ENCODE results near the gene ITGAD.

Gene ITGAD

GRCh38 chr16:31360251-31360650, 32.9 kb upstream of the ITGAD start:
- WGBS (ENCODE audit: extremely low coverage, insufficient coverage, insufficient read length), result no CpG with 5 or more reads among the region's 7 CpGs
- Histone ChIP-seq H3K4me2 (ENCODE audit: low read length) (no peak overlapping the region), H3K23ac (ENCODE audit: low read length) (no peak overlapping the region), H3K79me2 (ENCODE audit: control insufficient read depth, insufficient read depth, low read length, poor library complexity) (no peaks in the 10 kb centered on the region), H3K27ac (ENCODE audit: low read depth, low read length) (no peak overlapping the region), H3K9ac (ENCODE audit: low read length) (no peak overlapping the region), H3K4me1 (ENCODE audit: control insufficient read depth in 1 of 2, insufficient read depth in 2 of 2, low read length in 2 of 2) (no peaks in the 10 kb centered on the region), H3K27me3 (ENCODE audit: insufficient read depth, low read length) (no peaks in the 10 kb centered on the region), H4K8ac (ENCODE audit: low read depth, low read length) (no peak overlapping the region), H2BK5ac (ENCODE audit: low read depth, low read length, poor library complexity) (no peak overlapping the region), H3K4me3 (ENCODE audit: low read depth, low read length) (no peak overlapping the region), H3K14ac (ENCODE audit: low read length) (no peak overlapping the region), H3K79me1 (ENCODE audit: low read length) (no peaks in the 10 kb centered on the region), H3K36me3 (ENCODE audit: control insufficient read depth in 1 of 2, insufficient read depth in 2 of 2, low read length in 2 of 2) (no peaks in the 10 kb centered on the region), H2BK12ac (ENCODE audit: low read length) (no peak overlapping the region), H4K91ac (ENCODE audit: low read depth, low read length) (no peak overlapping the region), H2AFZ (ENCODE audit: insufficient read depth, low read length, poor library complexity) (no peak overlapping the region), H3K18ac (ENCODE audit: low read length) (no peak overlapping the region), H3K4ac (ENCODE audit: low read depth, low read length) (no peak overlapping the region), H2AK5ac (ENCODE audit: low read length) (no peak overlapping the region), H4K12ac (ENCODE audit: low read depth, low read length) (no peak overlapping the region), H2BK120ac (ENCODE audit: insufficient read depth, low read length, poor library complexity) (no peak overlapping the region), H3K9me3 (ENCODE audit: insufficient read depth, low read depth, low read length) (peaks cover 2% of the 10 kb centered on the region)
- DNase-seq, result no peak

- no CpG with 5 or more reads among the region's 28 CpGs for WGBS (ENCODE audit: extremely low coverage, insufficient coverage, insufficient read length)
- H4K8ac ChIP-seq (ENCODE audit: low read depth, low read length), result no peak overlapping the region
- H3K27ac ChIP-seq (ENCODE audit: low read depth, low read length), result no peak overlapping the region
Measured at GRCh38 chr16:31361201-31362110, 31.7 kb upstream of the ITGAD start.

DNA sequence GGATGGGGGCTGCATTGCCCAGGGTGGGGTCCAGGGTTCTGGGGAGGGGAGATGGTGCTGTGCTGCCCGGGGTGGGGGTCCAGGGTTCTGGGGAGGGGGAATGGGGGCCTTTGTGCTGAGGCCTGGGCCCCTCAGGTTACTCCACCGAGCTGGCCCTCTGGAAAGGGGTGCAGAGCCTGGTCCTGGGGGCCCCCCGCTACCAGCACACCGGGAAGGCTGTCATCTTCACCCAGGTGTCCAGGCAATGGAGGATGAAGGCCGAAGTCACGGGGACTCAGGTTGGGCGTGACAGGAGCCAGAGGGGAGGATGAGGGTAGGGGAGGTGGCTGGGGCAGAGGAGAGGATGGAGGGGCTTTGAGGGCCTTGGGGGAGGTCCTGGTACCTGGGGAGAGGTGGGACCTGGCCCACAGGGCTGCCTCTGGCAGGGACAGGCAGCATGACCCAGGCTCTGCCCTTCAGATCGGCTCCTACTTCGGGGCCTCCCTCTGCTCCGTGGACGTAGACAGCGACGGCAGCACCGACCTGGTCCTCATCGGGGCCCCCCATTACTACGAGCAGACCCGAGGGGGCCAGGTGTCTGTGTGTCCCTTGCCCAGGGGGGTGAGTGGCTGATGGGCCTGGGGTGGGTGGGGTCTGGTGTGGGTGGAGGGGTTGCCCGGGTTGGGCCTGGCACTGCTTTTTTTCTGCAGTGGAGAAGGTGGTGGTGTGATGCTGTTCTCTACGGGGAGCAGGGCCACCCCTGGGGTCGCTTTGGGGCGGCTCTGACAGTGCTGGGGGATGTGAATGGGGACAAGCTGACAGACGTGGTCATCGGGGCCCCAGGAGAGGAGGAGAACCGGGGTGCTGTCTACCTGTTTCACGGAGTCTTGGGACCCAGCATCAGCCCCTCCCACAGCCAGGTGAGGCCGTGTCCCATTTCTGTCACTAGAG, 30.4 kb upstream of the ITGAD start:
- Histone ChIP-seq H3K4me1 (ENCODE audit: control insufficient read depth in 1 of 2, insufficient read depth in 2 of 2, low read length in 2 of 2) (no peaks in the 10 kb centered on the region), H3K27ac (ENCODE audit: low read depth, low read length) (no peak overlapping the region), H3K27me3 (ENCODE audit: insufficient read depth, low read length) (no peaks in the 10 kb centered on the region), H3K79me1 (ENCODE audit: low read length) (no peaks in the 10 kb centered on the region), H3K79me2 (ENCODE audit: control insufficient read depth, insufficient read depth, low read length, poor library complexity) (no peaks in the 10 kb centered on the region), H3K18ac (ENCODE audit: low read length) (no peak overlapping the region), H3K36me3 (ENCODE audit: control insufficient read depth in 1 of 2, insufficient read depth in 2 of 2, low read length in 2 of 2) (no peaks in the 10 kb centered on the region), H3K4me3 (ENCODE audit: low read depth, low read length) (no peak overlapping the region), H2AFZ (ENCODE audit: insufficient read depth, low read length, poor library complexity) (no peak overlapping the region), H2BK5ac (ENCODE audit: low read depth, low read length, poor library complexity) (no peak overlapping the region), H3K4ac (ENCODE audit: low read depth, low read length) (no peak overlapping the region), H4K12ac (ENCODE audit: low read depth, low read length) (no peak overlapping the region), H4K8ac (ENCODE audit: low read depth, low read length) (no peak overlapping the region), H3K9ac (ENCODE audit: low read length) (no peak overlapping the region), H2AK5ac (ENCODE audit: low read length) (no peak overlapping the region), H2BK12ac (ENCODE audit: low read length) (no peak overlapping the region), H3K4me2 (ENCODE audit: low read length) (no peak overlapping the region), H3K14ac (ENCODE audit: low read length) (no peak overlapping the region), H3K9me3 (ENCODE audit: insufficient read depth, low read depth, low read length) (no peaks in the 10 kb centered on the region), H3K23ac (ENCODE audit: low read length) (no peak overlapping the region), H2BK120ac (ENCODE audit: insufficient read depth, low read length, poor library complexity) (no peak overlapping the region), H4K91ac (ENCODE audit: low read depth, low read length) (no peak overlapping the region)
- DNase-seq, result no peak
- WGBS (ENCODE audit: extremely low coverage, insufficient coverage, insufficient read length), result no CpG with 5 or more reads among the region's 26 CpGs

More at GRCh38 chr16:31361201-31362110, 31.7 kb upstream of the ITGAD start:
- H3K4me2 ChIP-seq (ENCODE audit: low read length), result no peak overlapping the region
- H3K4ac ChIP-seq (ENCODE audit: low read depth, low read length), result no peak overlapping the region
- no peaks in the 10 kb centered on the region for H3K79me2 ChIP-seq (ENCODE audit: control insufficient read depth, insufficient read depth, low read length, poor library complexity)
- no peak overlapping the region for H3K23ac ChIP-seq (ENCODE audit: low read length)
- H3K79me1 ChIP-seq (ENCODE audit: low read length), result no peaks in the 10 kb centered on the region
- no peak overlapping the region for H4K91ac ChIP-seq (ENCODE audit: low read depth, low read length)
- no peak overlapping the region for H4K12ac ChIP-seq (ENCODE audit: low read depth, low read length)
- peaks cover 2% of the 10 kb centered on the region for H3K9me3 ChIP-seq (ENCODE audit: insufficient read depth, low read depth, low read length)
- H2BK120ac ChIP-seq (ENCODE audit: insufficient read depth, low read length, poor library complexity), result no peak overlapping the region
- no peak overlapping the region for H2BK12ac ChIP-seq (ENCODE audit: low read length)
- no peaks in the 10 kb centered on the region for H3K27me3 ChIP-seq (ENCODE audit: insufficient read depth, low read length)
- no peak overlapping the region for H2AK5ac ChIP-seq (ENCODE audit: low read length)
- DNase-seq, result no peak
- no peak overlapping the region for H2AFZ ChIP-seq (ENCODE audit: insufficient read depth, low read length, poor library complexity)
- H3K36me3 ChIP-seq (ENCODE audit: control insufficient read depth in 1 of 2, insufficient read depth in 2 of 2, low read length in 2 of 2), result no peaks in the 10 kb centered on the region
- no peak overlapping the region for H3K4me3 ChIP-seq (ENCODE audit: low read depth, low read length)
- H3K4me1 ChIP-seq (ENCODE audit: control insufficient read depth in 1 of 2, insufficient read depth in 2 of 2, low read length in 2 of 2), result no peaks in the 10 kb centered on the region
- no peak overlapping the region for H3K9ac ChIP-seq (ENCODE audit: low read length)
- H3K18ac ChIP-seq (ENCODE audit: low read length), result no peak overlapping the region
- no peak overlapping the region for H3K14ac ChIP-seq (ENCODE audit: low read length)
- no peak overlapping the region for H2BK5ac ChIP-seq (ENCODE audit: low read depth, low read length, poor library complexity)

DNA sequence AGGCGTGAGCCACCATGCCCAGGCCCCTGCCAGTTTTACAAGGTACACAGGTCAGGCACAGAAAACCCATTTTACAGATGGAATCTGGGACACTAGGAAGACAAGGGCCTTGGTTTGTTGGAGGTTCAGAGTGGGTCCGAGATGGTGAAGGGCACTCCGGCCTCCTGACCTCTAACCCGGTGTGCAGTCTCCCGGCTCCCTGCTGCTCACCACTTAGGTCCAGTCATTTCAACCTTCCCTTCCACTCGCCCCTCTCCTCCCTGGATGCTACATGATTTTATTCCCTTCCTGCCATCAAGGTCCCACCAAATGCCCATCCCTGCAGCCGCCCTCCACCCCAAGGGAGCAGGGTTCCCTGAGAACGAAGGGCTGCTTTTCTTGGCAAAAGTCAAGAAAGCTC, 29.4 kb upstream of the ITGAD start:
- Histone ChIP-seq H3K27ac (ENCODE audit: low read depth, low read length) (no peak overlapping the region), H3K79me2 (ENCODE audit: control insufficient read depth, insufficient read depth, low read length, poor library complexity) (no peaks in the 10 kb centered on the region), H3K14ac (ENCODE audit: low read length) (no peak overlapping the region), H3K4me2 (ENCODE audit: low read length) (no peak overlapping the region), H2BK12ac (ENCODE audit: low read length) (no peak overlapping the region), H3K36me3 (ENCODE audit: control insufficient read depth in 1 of 2, insufficient read depth in 2 of 2, low read length in 2 of 2) (no peaks in the 10 kb centered on the region), H3K4me1 (ENCODE audit: control insufficient read depth in 1 of 2, insufficient read depth in 2 of 2, low read length in 2 of 2) (no peaks in the 10 kb centered on the region), H4K91ac (ENCODE audit: low read depth, low read length) (no peak overlapping the region), H2AFZ (ENCODE audit: insufficient read depth, low read length, poor library complexity) (no peak overlapping the region), H2AK5ac (ENCODE audit: low read length) (no peak overlapping the region), H3K4ac (ENCODE audit: low read depth, low read length) (no peak overlapping the region), H3K79me1 (ENCODE audit: low read length) (no peaks in the 10 kb centered on the region), H3K9ac (ENCODE audit: low read length) (no peak overlapping the region), H3K9me3 (ENCODE audit: insufficient read depth, low read depth, low read length) (no peaks in the 10 kb centered on the region), H3K18ac (ENCODE audit: low read length) (no peak overlapping the region), H3K4me3 (ENCODE audit: low read depth, low read length) (no peak overlapping the region), H3K27me3 (ENCODE audit: insufficient read depth, low read length) (no peaks in the 10 kb centered on the region), H2BK5ac (ENCODE audit: low read depth, low read length, poor library complexity) (no peak overlapping the region), H4K8ac (ENCODE audit: low read depth, low read length) (no peak overlapping the region), H2BK120ac (ENCODE audit: insufficient read depth, low read length, poor library complexity) (no peak overlapping the region), H3K23ac (ENCODE audit: low read length) (no peak overlapping the region), H4K12ac (ENCODE audit: low read depth, low read length) (no peak overlapping the region)
- no CpG with 5 or more reads among the region's 8 CpGs for WGBS (ENCODE audit: extremely low coverage, insufficient coverage, insufficient read length)
- DNase-seq, result no peak
